K562 (cell line): ENCODE data around the gene ZNF615. TPM values are rescaled to one million over a fixed set of nuclear protein-coding genes. Genes with fewer than 3 reads are reported as not detected.

Experiments used
- BCOR ChIP-seq: fragments of 450-650 bp; IDR thresholded peaks from 2 replicates; pipeline ENCODE4 v1.6.1; 2016
- E2F8 ChIP-seq: fragments of 450-650 bp; IDR thresholded peaks from 2 replicates; pipeline ENCODE4 v1.7.1; 2018; ENCODE audit warnings: mild to moderate bottlenecking, low read depth; ENCODE audit not compliant: partially characterized antibody
- EGR1 ChIP-seq: fragments of 450-650 bp; conservative IDR thresholded peaks from 2 replicates; pipeline ENCODE4 v1.6.1; 2017; ENCODE audit warnings: mild to moderate bottlenecking
- HEY1 ChIP-seq: fragments of 250-450 bp; sonication (Bioruptor Pico); IDR thresholded peaks from 2 replicates; pipeline ENCODE4 v1.5.0; 2020; ENCODE audit warnings: mild to moderate bottlenecking, moderate library complexity, borderline replicate concordance
- KLF10 ChIP-seq: fragments of 250-450 bp; sonication (Bioruptor Pico); IDR thresholded peaks from 2 replicates; pipeline ENCODE4 v1.6.1; 2021; ENCODE audit warnings: matching md5 sums
- MBD2 ChIP-seq: sonication (generic); IDR thresholded peaks from 2 replicates; pipeline ENCODE4 v1.6.1; 2016; ENCODE audit warnings: low read depth, borderline replicate concordance
- NFIC ChIP-seq: fragments of 450-650 bp; IDR thresholded peaks from 2 replicates; pipeline ENCODE4 v1.6.1; 2017; ENCODE audit warnings: mild to moderate bottlenecking, inconsistent platforms
- PHB2 ChIP-seq: fragments of 450-650 bp; IDR thresholded peaks from 2 replicates; pipeline ENCODE4 v1.6.1; 2017; ENCODE audit warnings: low read depth
- PHF8 ChIP-seq: fragments of 200-600 bp; sonication (generic); IDR thresholded peaks from 2 replicates; pipeline ENCODE4 v1.6.1; 2012; ENCODE audit warnings: mixed run types, mild to moderate bottlenecking, inconsistent platforms, low read length, moderate library complexity, borderline replicate concordance
- PKNOX1 ChIP-seq: fragments of 450-650 bp; IDR thresholded peaks from 2 replicates; pipeline ENCODE4 v1.6.1; 2016
- POLR2AphosphoS5 ChIP-seq: IDR thresholded peaks from 2 replicates; pipeline ENCODE4 v1.6.1; 2011; ENCODE audit warnings: mild to moderate bottlenecking, low read depth, low read length, moderate library complexity; ENCODE audit not compliant: control insufficient read depth, insufficient read depth
- PYGO2 ChIP-seq: fragments of 450-650 bp; IDR thresholded peaks from 2 replicates; pipeline ENCODE4 v1.6.1; 2016; ENCODE audit warnings: mild to moderate bottlenecking, missing genetic modification characterization, moderate library complexity, missing compliant biosample characterization
- RCOR1 ChIP-seq, 2 experiments: IDR thresholded peaks; 2 replicates each; pipeline ENCODE4 v1.6.1; 2012; ENCODE audit warnings: low read depth in 2 of 2, low read length in 2 of 2, borderline replicate concordance in 1 of 2, improper control_type of control experiment in 1 of 2
- THRB ChIP-seq: fragments of 450-650 bp; formaldehyde crosslinking; conservative IDR thresholded peaks from 2 replicates; pipeline ENCODE4 v1.4.0; 2022; ENCODE audit warnings: mild to moderate bottlenecking, missing genetic modification characterization
- ZNF263 ChIP-seq: sonication (generic); formaldehyde crosslinking; IDR thresholded peaks from 2 replicates; pipeline ENCODE4 v1.8.0; 2022; ENCODE audit warnings: mild to moderate bottlenecking, missing genetic modification reagents, borderline replicate concordance
- ZNF41 ChIP-seq: fragments of 250-450 bp; sonication (Bioruptor Pico); conservative IDR thresholded peaks from 2 replicates; pipeline ENCODE4 v1.4.0; 2020; ENCODE audit warnings: mild to moderate bottlenecking
- ZNF644 ChIP-seq: fragments of 200-800 bp; sonication (Bioruptor generic); IDR thresholded peaks from 2 replicates; pipeline ENCODE4 v1.6.1; 2016; ENCODE audit warnings: low read depth, missing genetic modification characterization, missing compliant biosample characterization
- ZNF766 ChIP-seq: fragments of 200-800 bp; sonication (Bioruptor generic); conservative IDR thresholded peaks from 2 replicates; pipeline ENCODE4 v1.6.1; 2016; ENCODE audit warnings: missing genetic modification characterization, missing compliant biosample characterization
- ZSCAN29 ChIP-seq: fragments of 450-650 bp; IDR thresholded peaks from 2 replicates; pipeline ENCODE4 v1.6.1; 2017
- ZSCAN32 ChIP-seq: fragments of 450-650 bp; formaldehyde crosslinking; IDR thresholded peaks from 2 replicates; pipeline ENCODE4 v1.4.0; 2020; ENCODE audit warnings: mild to moderate bottlenecking, moderate library complexity
- polyA plus RNA-seq, 8 experiments: library from polyadenylated mRNA; depleted of rRNA in 4 of 8; stranded (reverse) in 5 of 8; unstranded in 3 of 8; fragments of >200 nt; fragmentation: Nextera tagmentation in 2 of 8; fragmentation: Illumina TruSeq in 1 of 8; extraction: Ambion mirVana in 2 of 8; extraction: Trizol in 1 of 8; gene quantifications; 2 replicates each; pipeline versions ENCODE4 v1.2.1 to v1.2.3, GENCODE V29; 2011 to 2014; ENCODE audit warnings: inconsistent platforms in 1 of 8, missing spikeins in 1 of 8
- total RNA-seq, 7 experiments: library from RNA; depleted of rRNA in 6 of 7; stranded (reverse); fragments of >200 nt in 6 of 7; fragmentation: Illumina TruSeq in 2 of 7; extraction: Trizol in 2 of 7; gene quantifications; 2 replicates each; pipeline versions ENCODE4 v1.2.1 to v1.2.3, GENCODE V29; 2011 to 2021; ENCODE audit warnings: low replicate concordance in 1 of 7

ZNF615 gene
- total and polyA plus RNA-seq, 9 of the 15 experiments (the other 6 are each of a cell fraction or from before 2014, with no cell fraction given) = 1.2 to 4.4 (median 2.7) TPM

GRCh38 chr19:52028027-52028779, 20.2 kb upstream of the ZNF615 start, which contains the start of gene ZNF614 (continued):
- TF ChIP-seq EGR1 (no peak), ZNF644 (tag) (peak; percentile 87; the same call in 1 of the 2 replicates), PHB2 (no peak), E2F8 (peak; percentile 80), MBD2 (peak; percentile 79; the same call in 1 of the 2 replicates), PHF8 (peak; percentile 98), ZSCAN29 (no peak), ZSCAN32 (CRISPR knock-in tag) (no peak), ZNF263 (CRISPR knock-in tag) (peak; percentile 83), PYGO2 (tag) (no peak), NFIC (peak; percentile 27; the same call in 1 of the 2 replicates), ZNF41 (CRISPR knock-in tag) (no peak), ZNF766 (peak; percentile 91), BCOR (0 out of 2 replicates have a peak, but pooled peaks have one; percentile 39), PKNOX1 (peak; percentile 75), HEY1 (CRISPR knock-in tag) (no peak), RCOR1 (IDR thresholded peaks at IDR 0.05; ENCODE audit: borderline replicate concordance in 1 of 2, low read depth in 2 of 2, low read length in 2 of 2) (no peak), KLF10 (CRISPR knock-in tag) (no peak), POLR2AphosphoS5 (peak; percentile 68), THRB (CRISPR knock-in tag) (0 out of 2 replicates have a peak, but pooled peaks have one; percentile 18)
